ENCODE measurements around the gene PCDHA8.
"Not testable (repeated sequence)": the region's sequence is repeated elsewhere in the genome, so short reads cannot be mapped to it uniquely, and the experiment has no call there.

PCDHA8 gene

GRCh38 chr5:140833993-140834392 is 7.0 kb upstream of the PCDHA8 start, which contains the start of gene PCDHA7:
Gene PCDHA7 (plus strand): TSS chr5:140834269. CDS start chr5:140834384, 115 bp downstream.
- Histone ChIP-seq H3K79me2 (ENCODE audit: insufficient read depth, low read length) (no peaks in the 10 kb centered on the region), H3F3A (ENCODE audit: insufficient read depth, low read length) (no peaks in the 10 kb centered on the region), H3K4me3 (ENCODE audit: low read depth, low read length, poor library complexity, severe bottlenecking) (no peak within 1 kb of the TSS), H2AFZ (ENCODE audit: low read length) (no peak within 1 kb of the TSS), H3K9ac (ENCODE audit: low read length) (no peak within 1 kb of the TSS), H3K4me1 (ENCODE audit: insufficient read depth, low read length, severe bottlenecking) (no peaks in the 10 kb centered on the region), H3K27me3 (ENCODE audit: insufficient read depth, low read length) (no peaks in the 10 kb centered on the region), H3K36me3 (ENCODE audit: insufficient read depth, low read length) (no peaks in the 10 kb centered on the region), H3K9me3 (ENCODE audit: low read length) (no peaks in the 10 kb centered on the region), H3K27ac (ENCODE audit: low read depth, low read length, poor library complexity, severe bottlenecking) (no peak within 1 kb of the TSS), H3K9me2 (ENCODE audit: low read depth, low read length) (no peaks in the 10 kb centered on the region), H4K20me1 (ENCODE audit: insufficient read depth, low read length) (no peaks in the 10 kb centered on the region), H3K4me2 (ENCODE audit: low read length) (no peak within 1 kb of the TSS)
- no peak for TF ChIP-seq EZH2 (IDR thresholded peaks at IDR 0.05; ENCODE audit: borderline replicate concordance, low read length)
- no peak for TF ChIP-seq CTCF (IDR thresholded peaks at IDR 0.05; ENCODE audit: low read length)

GRCh38 chr5:140834439-140835008 is 6.5 kb upstream of the PCDHA8 start:
- H3K4me2 ChIP-seq (ENCODE audit: low read length); H3K36me3 ChIP-seq (ENCODE audit: insufficient read depth, low read length); H3K79me2 ChIP-seq (ENCODE audit: insufficient read depth, low read length); H3K4me3 ChIP-seq (ENCODE audit: low read depth, low read length, poor library complexity, severe bottlenecking); H2AFZ ChIP-seq (ENCODE audit: low read length); H3K9me2 ChIP-seq (ENCODE audit: low read depth, low read length); H3K4me1 ChIP-seq (ENCODE audit: insufficient read depth, low read length, severe bottlenecking); H3F3A ChIP-seq (ENCODE audit: insufficient read depth, low read length); H4K20me1 ChIP-seq (ENCODE audit: insufficient read depth, low read length); H3K27ac ChIP-seq (ENCODE audit: low read depth, low read length, poor library complexity, severe bottlenecking); H3K9ac ChIP-seq (ENCODE audit: low read length); H3K9me3 ChIP-seq (ENCODE audit: low read length); H3K27me3 ChIP-seq (ENCODE audit: insufficient read depth, low read length): not testable (repeated sequence)

- Histone ChIP-seq H3K9ac (ENCODE audit: low read length) (no peak overlapping the region), H3K36me3 (ENCODE audit: insufficient read depth, low read length) (no peaks in the 10 kb centered on the region), H3K4me1 (ENCODE audit: insufficient read depth, low read length, severe bottlenecking) (no peaks in the 10 kb centered on the region), H2AFZ (ENCODE audit: low read length) (no peak overlapping the region), H3K79me2 (ENCODE audit: insufficient read depth, low read length) (no peaks in the 10 kb centered on the region), H3K4me3 (ENCODE audit: low read depth, low read length, poor library complexity, severe bottlenecking) (no peak overlapping the region), H3K27me3 (ENCODE audit: insufficient read depth, low read length) (no peaks in the 10 kb centered on the region), H3F3A (ENCODE audit: insufficient read depth, low read length) (no peaks in the 10 kb centered on the region), H3K27ac (ENCODE audit: low read depth, low read length, poor library complexity, severe bottlenecking) (no peak overlapping the region), H3K9me2 (ENCODE audit: low read depth, low read length) (no peaks in the 10 kb centered on the region), H3K4me2 (ENCODE audit: low read length) (no peak overlapping the region), H4K20me1 (ENCODE audit: insufficient read depth, low read length) (no peaks in the 10 kb centered on the region), H3K9me3 (ENCODE audit: low read length) (no peaks in the 10 kb centered on the region)
- TF ChIP-seq EZH2 (IDR thresholded peaks at IDR 0.05; ENCODE audit: borderline replicate concordance, low read length), result no peak
- TF ChIP-seq CTCF (IDR thresholded peaks at IDR 0.05; ENCODE audit: low read length), result no peak
Observed at GRCh38 chr5:140835622-140836510, 5.1 kb upstream of the PCDHA8 start.
